Measurements from ENCODE around the gene CISD1. TPM values are rescaled to one million over a fixed set of nuclear protein-coding genes. Genes with fewer than 3 reads are reported as not detected.

The CISD1 gene
- 8.9 and 14.9 TPM in 2 replicates for total RNA-seq (2011; cell fraction: chromatin; rRNA removed; ENCODE audit: low replicate concordance)
- 8.4 and 9.3 TPM in 2 replicates for total RNA-seq (2011; cell fraction: nucleolus; rRNA removed)
- 10.0 and 15.1 TPM in 2 replicates for total RNA-seq (2011; cell fraction: nucleoplasm; rRNA removed)
- total RNA-seq (2014; rRNA removed) (35.8 and 42.3 TPM in 2 replicates), total RNA-seq (2014; rRNA removed; fragmentation: Illumina TruSeq; extraction: Trizol) (118 and 129 TPM in 2 replicates), total RNA-seq (2015; rRNA removed; fragmentation: Illumina TruSeq; extraction: Trizol) (115 and 129 TPM in 2 replicates), total RNA-seq (2021) (82.7 and 97.1 TPM in 2 replicates), polyA plus RNA-seq (2011; rRNA removed) (108 and 156 TPM in 2 replicates), polyA plus RNA-seq (2014; fragmentation: Illumina TruSeq; extraction: Trizol) (102 and 115 TPM in 2 replicates), polyA plus RNA-seq (2014; fragmentation: Nextera tagmentation; extraction: Ambion mirVana) (100 to 1,000 TPM; 308 to 342 TPM), polyA plus RNA-seq (2014; rRNA removed) (68.1 and 71.0 TPM in 2 replicates), polyA minus RNA-seq (2011; rRNA and poly(A)+ RNA removed) (36.3 and 44.9 TPM in 2 replicates), Bru-seq, nascent RNA (percentile 93 among the genes with signal in this experiment), BruChase-seq, experiment 1, labeled RNA remaining after a 2-hour chase (percentile 89 among the genes with signal in this experiment), BruChase-seq, experiment 2, labeled RNA remaining after a 6-hour chase (percentile 83 among the genes with signal in this experiment)
- polyA plus RNA-seq (2011; cell fraction: cytosol; rRNA removed) = 21.2 and 32.9 TPM in 2 replicates
- polyA plus RNA-seq (2011; cell fraction: nucleus; rRNA removed) = 17.1 and 32.1 TPM in 2 replicates
- 51.7 and 82.4 TPM in 2 replicates for polyA plus RNA-seq (2012)
- 8.9 and 24.4 TPM in 2 replicates for polyA minus RNA-seq (2011; cell fraction: cytosol; rRNA and poly(A)+ RNA removed)
- 6.5 and 8.2 TPM in 2 replicates for polyA minus RNA-seq (2011; cell fraction: nucleus; rRNA and poly(A)+ RNA removed)
- long read RNA-seq, experiment 1, transcript CISD1-201 (3 exons, 2,479 nt) = major isoform, 171 of 249 reads
- long read RNA-seq, experiment 1, partial matches to known transcripts = 72 of 249 reads
- long read RNA-seq, experiment 1, other reads (novel, unspliced or antisense) = 5 of 249 reads
- long read RNA-seq, experiment 2, transcript CISD1-201 (3 exons, 2,479 nt) = major isoform, 82 of 95 reads
- long read RNA-seq, experiment 2, partial matches to known transcripts = 5 of 95 reads
- long read RNA-seq, experiment 2, other reads (novel, unspliced or antisense) = 8 of 95 reads
- long read RNA-seq, experiment 3, transcript CISD1-201 (3 exons, 2,479 nt) = major isoform, 134 of 136 reads
- long read RNA-seq, experiment 3, partial matches to known transcripts = 1 of 136 reads
- long read RNA-seq, experiment 3, other reads (novel, unspliced or antisense) = 1 of 136 reads

GRCh38 chr10:58268946-58269781 is at the start of gene CISD1:
CISD1 (plus strand) TSS chr10:58269162; CDS start chr10:58269274, 112 bp downstream.
- Histone ChIP-seq H3K9me3 (replicated peaks; ENCODE audit: control insufficient read depth, insufficient read depth, low read depth, low read length) (no peaks in the 10 kb centered on the region), H3K4me1 (replicated peaks in 1 of 2; ENCODE audit: control insufficient read depth in 2 of 2, insufficient read depth in 2 of 2, low read length in 2 of 2) (peaks cover 2 to 21% of the 10 kb centered on the region in 2 experiments; a peak in 3 of 5 replicates), H3K79me2 (ENCODE audit: control insufficient read depth, insufficient read depth, low read length) (peaks cover 81% of the 10 kb centered on the region), H2AFZ (ENCODE audit: low read depth, low read length) (peak within 1 kb of the TSS; percentile 98), H4K20me1 (replicated peaks; ENCODE audit: control insufficient read depth, insufficient read depth, low read length) (no peaks in the 10 kb centered on the region), H3K4me2 (ENCODE audit: insufficient read depth, low read length) (peak within 1 kb of the TSS; percentile 95), H3K27me3 (ENCODE audit: control insufficient read depth in 2 of 2, insufficient read depth in 2 of 2, low read length in 2 of 2) (no peaks in the 10 kb centered on the region), H3K36me3 (ENCODE audit: control insufficient read depth, insufficient read depth, low read length) (peaks cover 12% of the 10 kb centered on the region; the same call in 2 of the 3 replicates), H3K9ac (ENCODE audit: insufficient read depth in 1 of 2, low read depth in 2 of 2, low read length in 2 of 2) (peak within 1 kb of the TSS; percentile 83 to 96), H3K27ac (ENCODE audit: extremely low read depth, low read depth, low read length) (peak within 1 kb of the TSS; percentile 86), H3K4me3 (peak within 1 kb of the TSS; percentile 71), H3K9me1 (ENCODE audit: control insufficient read depth, insufficient read depth, low read length) (no peaks in the 10 kb centered on the region)
- DNase-seq (ENCODE audit: extremely low read depth in 1 of 4, low spot score in 3 of 4) (peak; percentile 98 to 99 (median 99)), ATAC-seq (peak; percentile 81), FAIRE-seq (peak; percentile 96)
- WGBS (ENCODE audit: insufficient coverage, low coverage, missing lambda C conversion rate) = under 1% methylated on average over 58 of the region's 66 CpGs
- no TSS peak for BruUV-seq (replicated peaks)
- in situ Hi-C loops (cut with MboI) = no loop called here
- POLR2A ChIA-PET = interaction anchor here (0.6 to 1.2 kb wide), 4 partner anchors 8 to 75 kb away, joined by 3 to 4 read pairs (median 4); partner anchors contain the start of gene UBE2D1
- CTCF ChIA-PET (ENCODE audit: low intra/inter-chr PET ratio) = no interaction called here
- intact Hi-C loops (cut with micrococcal nuclease) = loop anchor here (5.0 kb wide), 2 partner anchors 92 to 1907 kb away; partner anchors contain the start of gene ZWINT
- no peak for TF ChIP-seq CAMTA2 (CRISPR knock-in tag; conservative IDR thresholded peaks at IDR 0.05)
- TF ChIP-seq NRF1 (conservative IDR thresholded peaks at IDR 0.05 in 1 of 2, IDR thresholded peaks at IDR 0.05 in 1 of 2) = peak; percentile 99 to 100
- no peak for TF ChIP-seq ARID3A (IDR thresholded peaks at IDR 0.05; ENCODE audit: borderline replicate concordance, low read depth, low read length)
- TF ChIP-seq PBX2 (CRISPR knock-in tag; IDR thresholded peaks at IDR 0.05; ENCODE audit: low read depth) = no peak
- TF ChIP-seq PBX2 (tag; conservative IDR thresholded peaks at IDR 0.05; ENCODE audit: low read depth) = peak; percentile 22; the same call in 1 of the 2 replicates
- TF ChIP-seq DACH1 (IDR thresholded peaks at IDR 0.05; ENCODE audit: partially characterized antibody) = peak; percentile 54
- TF ChIP-seq SMARCA4 (IDR thresholded peaks at IDR 0.05) = peak; percentile 66
- 0 out of 2 replicates have a peak, but pooled peaks have one; percentile 15 for TF ChIP-seq E2F1 (CRISPR knock-in tag; IDR thresholded peaks at IDR 0.05)
